Smooth muscle cell of the brain vasculature (primary cell): ENCODE measurements around the gene EML4.
"Not testable (repeated sequence)": the region's sequence is repeated elsewhere in the genome, so short reads cannot be mapped to it uniquely, and the experiment has no call there.

Experiments
- DNase-seq: peaks from one replicate; pipeline ENCODE4 v3.0.0-alpha.2; 2012; ENCODE audit warnings: low read depth, low spot score

Gene EML4

GRCh38 chr2:42171396-42171980 lies 2.3 kb downstream of the EML4 start:
- no peak for DNase-seq

GRCh38 chr2:42172020-42172419 lies 2.9 kb downstream of the EML4 start:
- DNase-seq: no peak

- DNase-seq: no peak
Measured at GRCh38 chr2:42172566-42172965, 3.4 kb downstream of the EML4 start.

- DNase-seq: not testable (repeated sequence)
Measured at GRCh38 chr2:42173467-42173866, 4.3 kb downstream of the EML4 start.

GRCh38 chr2:42176992-42177738 lies 8.0 kb downstream of the EML4 start:
- DNase-seq: no peak

- DNase-seq: no peak
Measured at GRCh38 chr2:42178335-42178734, 9.2 kb downstream of the EML4 start.

- no peak for DNase-seq
Measured at GRCh38 chr2:42180300-42180699, 11.1 kb downstream of the EML4 start.

- no peak for DNase-seq
Measured at GRCh38 chr2:42182654-42183308, 13.6 kb downstream of the EML4 start.

GRCh38 chr2:42183775-42184174 lies 14.6 kb downstream of the EML4 start:
- no peak for DNase-seq

GRCh38 chr2:42184346-42184745 lies 15.2 kb downstream of the EML4 start:
- no peak for DNase-seq

GRCh38 chr2:42185220-42185921 lies 16.2 kb downstream of the EML4 start:
- no peak for DNase-seq

GRCh38 chr2:42186366-42186765 lies 17.2 kb downstream of the EML4 start:
- no peak for DNase-seq

GRCh38 chr2:42186945-42187632 lies 17.9 kb downstream of the EML4 start:
- no peak for DNase-seq

- DNase-seq: no peak
Measured at GRCh38 chr2:42187886-42188285, 18.7 kb downstream of the EML4 start.

- DNase-seq: no peak
Measured at GRCh38 chr2:42189235-42189566, 20.0 kb downstream of the EML4 start.

- DNase-seq: no peak
Measured at GRCh38 chr2:42190191-42190590, 21.0 kb downstream of the EML4 start.

GRCh38 chr2:42191285-42192009 lies 22.3 kb downstream of the EML4 start:
- DNase-seq: no peak

GRCh38 chr2:42192010-42192373 lies 22.8 kb downstream of the EML4 start:
- no peak for DNase-seq

GRCh38 chr2:42192652-42193566 lies 23.8 kb downstream of the EML4 start:
- no peak for DNase-seq

- no peak for DNase-seq
Measured at GRCh38 chr2:42193722-42194187, 24.6 kb downstream of the EML4 start.
